Esophagus squamous epithelium (tissue), 4 donors: ENCODE data around the gene NPM1.

Source experiments
- POLR2A ChIP-seq, 4 donors: fragments of 450-650 bp; IDR thresholded peaks; one replicate each; pipeline ENCODE4 v1.6.1; 2017; ENCODE audit warnings: antibody characterized with exemption in 4 of 4, mild to moderate bottlenecking in 4 of 4, moderate library complexity in 3 of 4
- TF ChIP-seq, protein P1 (sequence below), 6 experiments: fragments of 450-650 bp in 4 of 6; fragments of 200-600 bp in 2 of 6; sonication (generic) in 2 of 6; IDR thresholded peaks; one replicate each; pipeline ENCODE4 v1.5.1; 2016 to 2019; ENCODE audit warnings: antibody characterized with exemption in 6 of 6, mild to moderate bottlenecking in 4 of 6, moderate library complexity in 4 of 6

GRCh38 chr5:171357843-171358242 is 29.8 kb upstream of the NPM1 start:
- TF ChIP-seq, protein P1, sequence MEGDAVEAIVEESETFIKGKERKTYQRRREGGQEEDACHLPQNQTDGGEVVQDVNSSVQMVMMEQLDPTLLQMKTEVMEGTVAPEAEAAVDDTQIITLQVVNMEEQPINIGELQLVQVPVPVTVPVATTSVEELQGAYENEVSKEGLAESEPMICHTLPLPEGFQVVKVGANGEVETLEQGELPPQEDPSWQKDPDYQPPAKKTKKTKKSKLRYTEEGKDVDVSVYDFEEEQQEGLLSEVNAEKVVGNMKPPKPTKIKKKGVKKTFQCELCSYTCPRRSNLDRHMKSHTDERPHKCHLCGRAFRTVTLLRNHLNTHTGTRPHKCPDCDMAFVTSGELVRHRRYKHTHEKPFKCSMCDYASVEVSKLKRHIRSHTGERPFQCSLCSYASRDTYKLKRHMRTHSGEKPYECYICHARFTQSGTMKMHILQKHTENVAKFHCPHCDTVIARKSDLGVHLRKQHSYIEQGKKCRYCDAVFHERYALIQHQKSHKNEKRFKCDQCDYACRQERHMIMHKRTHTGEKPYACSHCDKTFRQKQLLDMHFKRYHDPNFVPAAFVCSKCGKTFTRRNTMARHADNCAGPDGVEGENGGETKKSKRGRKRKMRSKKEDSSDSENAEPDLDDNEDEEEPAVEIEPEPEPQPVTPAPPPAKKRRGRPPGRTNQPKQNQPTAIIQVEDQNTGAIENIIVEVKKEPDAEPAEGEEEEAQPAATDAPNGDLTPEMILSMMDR (IDR thresholded peaks at IDR 0.05), result no peak
- TF ChIP-seq POLR2A (IDR thresholded peaks at IDR 0.05), result no peak
